Endothelial cell of umbilical vein (primary cell): ENCODE measurements around the gene SLC6A18. TPM values are rescaled to one million over a fixed set of nuclear protein-coding genes. Genes with fewer than 3 reads are reported as not detected.

ENCODE experiments used
- BruUV-seq: library from RNA; stranded (reverse); fragments of 400-500 nt; replicated peaks from 2 replicates; lab custom pipeline; 2021; lab: Mats Ljungman, UMichigan
- CTCF ChIA-PET: fragments of 300-600, 350-600 bp; sonication (Branson Sonifier 250); formaldehyde crosslinking; loops from one replicate; lab custom pipeline; 2021; ENCODE audit warnings: antibody characterized with exemption, inconsistent platforms; lab: Charles Lee
- POLR2A ChIA-PET: fragments of 300-600, 350-600 bp; sonication (Branson Sonifier 250); formaldehyde crosslinking; loops from one replicate; lab custom pipeline; 2021; ENCODE audit warnings: antibody characterized with exemption, inconsistent platforms; lab: Charles Lee
- DNase-seq: peaks from one replicate; pipeline ENCODE4 v3.0.0-alpha.2; 2011; ENCODE audit warnings: low read depth, low spot score
- FAIRE-seq: peaks from 2 replicates; lab custom pipeline; 2011; peaks lifted over from hg19 to GRCh38; lab: Jason Lieb, UNC
- H2AFZ ChIP-seq: 2 replicates; pipeline ENCODE4 v1.6.0; 2012; ENCODE audit warnings: low read depth, low read length, control low read depth, inconsistent platforms
- H3K27ac ChIP-seq: 2 replicates; pipeline ENCODE4 v1.5.1; 2011; ENCODE audit warnings: low read depth, mild to moderate bottlenecking, control low read depth, low read length, moderate library complexity; ENCODE audit not compliant: insufficient read depth
- H3K27me3 ChIP-seq, 2 experiments: 2 replicates each; pipeline versions ENCODE4 v1.6.0 to v1.6.1; 2011; ENCODE audit warnings: low read length in 2 of 2, mixed read lengths in 1 of 2; ENCODE audit not compliant: control insufficient read depth in 2 of 2, insufficient read depth in 2 of 2
- H3K36me3 ChIP-seq, 2 experiments: 2 replicates in 1 of 2; 3 replicates in 1 of 2; pipeline ENCODE4 v1.5.1; 2011; ENCODE audit warnings: low read length in 2 of 2, mild to moderate bottlenecking in 1 of 2, moderate library complexity in 1 of 2; ENCODE audit not compliant: control insufficient read depth in 2 of 2, insufficient read depth in 2 of 2; ENCODE audit errors: extremely low read depth in 1 of 2
- H3K4me1 ChIP-seq: 3 replicates; pipeline ENCODE4 v1.5.1; 2011; ENCODE audit warnings: mild to moderate bottlenecking, low read length; ENCODE audit not compliant: control insufficient read depth, insufficient read depth; ENCODE audit errors: extremely low read depth
- H3K4me2 ChIP-seq: 2 replicates; pipeline ENCODE4 v1.6.1; 2011; ENCODE audit warnings: low read length, control low read depth, mixed read lengths; ENCODE audit not compliant: insufficient read depth
- H3K4me3 ChIP-seq, 3 experiments: fragments of 200-600 bp in 1 of 3; sonication (generic), shearing (Covaris generic) in 1 of 3; replicated peaks in 1 of 3; 2 replicates each; pipeline ENCODE4 v1.5.1; 2011 to 2016; ENCODE audit warnings: control low read depth in 3 of 3, low read length in 3 of 3, mild to moderate bottlenecking in 2 of 3, inconsistent platforms in 1 of 3, low read depth in 1 of 3, moderate library complexity in 1 of 3; ENCODE audit not compliant: insufficient read depth in 1 of 3
- H3K79me2 ChIP-seq: 2 replicates; pipeline ENCODE4 v1.6.0; 2012; ENCODE audit warnings: low read length, inconsistent platforms; ENCODE audit not compliant: control insufficient read depth, insufficient read depth
- H3K9ac ChIP-seq: replicated peaks from 2 replicates; pipeline ENCODE3; 2011; ENCODE audit warnings: low read length, control low read depth; ENCODE audit not compliant: insufficient read depth; ENCODE audit errors: extremely low read depth
- H3K9me1 ChIP-seq: replicated peaks from 3 replicates; pipeline ENCODE4 v1.6.0; 2011; ENCODE audit warnings: mild to moderate bottlenecking, low read length; ENCODE audit not compliant: control insufficient read depth, insufficient read depth; ENCODE audit errors: extremely low read depth
- H3K9me3 ChIP-seq: replicated peaks from 2 replicates; pipeline ENCODE4 v1.5.1; 2012; ENCODE audit warnings: low read length, inconsistent platforms; ENCODE audit not compliant: control insufficient read depth, insufficient read depth
- H4K20me1 ChIP-seq: replicated peaks from 2 replicates; pipeline ENCODE3; 2011; ENCODE audit warnings: mild to moderate bottlenecking, low read length; ENCODE audit not compliant: control insufficient read depth, insufficient read depth; ENCODE audit errors: extremely low read depth
- CTCF ChIP-seq, 2 donors: IDR thresholded peaks; 1 replicate in 1 of 2; 2 replicates in 1 of 2; pipeline ENCODE4 v1.5.1; 2011; ENCODE audit warnings: low read length in 2 of 2, mild to moderate bottlenecking in 2 of 2, moderate library complexity in 2 of 2, control low read depth in 1 of 2, inconsistent platforms in 1 of 2, low read depth in 1 of 2; ENCODE audit not compliant: insufficient read depth in 1 of 2; ENCODE audit errors: extremely low read depth in 1 of 2
- EZH2 ChIP-seq: IDR thresholded peaks from 2 replicates; pipeline ENCODE4 v1.6.1; 2012; ENCODE audit warnings: borderline replicate concordance, low read depth, mild to moderate bottlenecking, moderate library complexity, low read length, inconsistent platforms; ENCODE audit not compliant: severe bottlenecking
- GATA2 ChIP-seq: IDR thresholded peaks from 2 replicates; pipeline ENCODE4 v1.7.0; 2011; ENCODE audit warnings: low read depth, mild to moderate bottlenecking, moderate library complexity, mixed read lengths, low read length; ENCODE audit not compliant: insufficient read length, insufficient read depth
- dilution Hi-C: fragments of 300-500 bp; cut with MboI; formaldehyde crosslinking; loops from one replicate; pipeline ENCODE4 v1.15.0; 2019; ENCODE audit warnings: low sequenced_read_pairs; ENCODE audit not compliant: extremely low pct_ligation_motif_present
- intact Hi-C: fragments of 100-400 bp; cut with micrococcal nuclease; formaldehyde crosslinking; loops from one replicate; pipeline ENCODE4 v1.10.0; 2022
- polyA plus RNA-seq, 4 experiments: library from polyadenylated mRNA; depleted of rRNA in 3 of 4; stranded (reverse) in 3 of 4; unstranded in 1 of 4; fragments of >200 nt; gene quantifications; 2 replicates each; pipeline versions ENCODE4 v1.2.1 to v1.2.3, GENCODE V29; 2011 to 2012; ENCODE audit warnings: missing spikeins in 1 of 4
- total RNA-seq: library from RNA; stranded (reverse); gene quantifications from 2 replicates; pipeline ENCODE4 v1.2.3, GENCODE V29; 2021

The SLC6A18 gene
- total and polyA plus RNA-seq, 2 donors (not counting 3 experiments of a cell fraction or from before 2014, with no cell fraction given), result not detected

GRCh38 chr5:1279443-1280151 is 54.4 kb downstream of the SLC6A18 start:
- dilution Hi-C loops (no loop called here), intact Hi-C loops (no loop called here)
- Histone ChIP-seq H3K79me2 (no peaks in the 10 kb centered on the region), H4K20me1 (no peaks in the 10 kb centered on the region), H3K27me3 (no peaks in the 10 kb centered on the region), H3K4me2 (no peak overlapping the region), H3K27ac (no peak overlapping the region), H3K9me1 (no peaks in the 10 kb centered on the region), H3K9ac (no peak overlapping the region), H3K36me3 (no peaks in the 10 kb centered on the region), H3K4me1 (no peaks in the 10 kb centered on the region), H3K9me3 (no peaks in the 10 kb centered on the region), H2AFZ (no peak overlapping the region), H3K4me3 (no peak overlapping the region)
- TF ChIP-seq CTCF (IDR thresholded peaks at IDR 0.05; ENCODE audit: extremely low read depth in 1 of 2, insufficient read depth in 1 of 2, low read depth in 1 of 2, low read length in 2 of 2) (no peak), EZH2 (no peak), GATA2 (no peak)
- FAIRE-seq, result no peak
- ChIA-PET POLR2A (no interaction called here), CTCF (no interaction called here)
- DNase-seq, result no peak
- BruUV-seq, result no TSS peak
